Activated CD4-positive, alpha-beta memory T cell treated with anti-CD3 and anti-CD28 coated beads for 36 hours (primary cell): Measurements from ENCODE around the gene PNKD. TPM values are rescaled to one million over a fixed set of nuclear protein-coding genes. Genes with fewer than 3 reads are reported as not detected.

ENCODE experiments used
- CTCF ChIA-PET: fragments of 350-600 bp; sonication (Branson Sonifier 250); formaldehyde crosslinking; loops from one replicate; lab custom pipeline; 2021; ENCODE audit warnings: antibody characterized with exemption, inconsistent platforms; lab: Charles Lee
- POLR2A ChIA-PET: fragments of 350-600 bp; sonication (Branson Sonifier 250); formaldehyde crosslinking; loops from one replicate; lab custom pipeline; 2021; ENCODE audit warnings: antibody characterized with exemption; lab: Charles Lee
- DNase-seq: peaks from one replicate; pipeline ENCODE4 v3.0.0-alpha.2; 2020
- H3K27ac Mint-ChIP-seq: one replicate; pipeline ENCODE4 v1.8.0; 2021; ENCODE audit warnings: mixed read lengths
- H3K27me3 Mint-ChIP-seq: one replicate; pipeline ENCODE4 v1.8.0; 2021; ENCODE audit warnings: mixed read lengths
- H3K36me3 Mint-ChIP-seq: one replicate; pipeline ENCODE4 v1.8.0; 2021; ENCODE audit warnings: mixed read lengths
- H3K4me1 Mint-ChIP-seq: one replicate; pipeline ENCODE4 v1.8.0; 2021; ENCODE audit warnings: low read depth, mixed read lengths
- H3K4me3 Mint-ChIP-seq: one replicate; pipeline ENCODE4 v1.8.0; 2021; ENCODE audit warnings: mild to moderate bottlenecking, mixed read lengths
- H3K9me3 Mint-ChIP-seq: one replicate; pipeline ENCODE4 v1.8.0; 2021; ENCODE audit warnings: mixed read lengths
- intact Hi-C: fragments of 100-400 bp; cut with micrococcal nuclease; formaldehyde crosslinking; loops from one replicate; pipeline ENCODE4 v1.15.1; 2023
- total RNA-seq, 2 experiments: library from RNA; stranded (reverse); gene quantifications; one replicate each; pipeline ENCODE4 v1.2.3, GENCODE V29; 2021

PNKD gene
- total RNA-seq, 2 experiments from 2014 or later: 18.4 to 19.4 TPM

DNA sequence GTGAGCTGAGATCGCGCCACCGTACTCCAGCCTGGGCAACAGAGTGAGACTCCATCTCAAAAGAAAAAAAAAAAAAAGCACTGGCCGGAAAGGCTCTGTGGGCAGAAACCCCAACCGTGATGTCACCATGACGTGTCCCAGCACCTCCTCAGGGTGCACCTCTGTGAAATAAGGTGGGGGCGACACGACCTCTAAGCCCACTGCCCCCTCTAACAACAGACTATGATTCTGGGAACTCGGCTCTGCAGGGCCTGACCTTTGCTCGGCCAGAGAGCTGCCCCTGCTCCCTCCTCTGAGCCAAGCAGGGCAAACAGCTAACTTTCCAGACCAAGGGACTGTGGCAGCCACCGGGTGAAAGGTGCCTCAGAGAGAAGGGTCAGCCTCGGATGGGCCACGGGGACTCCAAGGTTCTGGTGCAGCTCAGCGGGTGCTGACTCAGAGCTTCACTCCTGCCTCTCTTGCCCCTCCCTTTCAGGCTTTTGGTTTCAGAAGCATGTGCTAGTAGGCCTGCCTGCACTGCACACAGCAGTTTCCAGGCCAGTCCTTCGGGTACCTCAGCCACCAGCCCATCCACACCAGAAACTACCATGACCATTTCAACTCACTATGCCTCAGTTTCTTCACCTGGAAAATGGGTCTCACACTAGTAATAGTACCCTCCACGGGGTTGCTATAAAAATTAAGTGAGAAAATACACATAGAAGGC lies 13.9 kb downstream of the PNKD start:
- Mint-ChIP-seq H3K27me3 (no peaks in the 10 kb centered on the region), H3K4me1 (peaks cover 65% of the 10 kb centered on the region), H3K36me3 (peaks cover 16% of the 10 kb centered on the region), H3K4me3 (peak overlapping the region; percentile 59), H3K27ac (peak overlapping the region; percentile 98), H3K9me3 (no peaks in the 10 kb centered on the region)
- intact Hi-C loops: loop anchor here (10.0 kb wide), 2 partner anchors 611 to 891 kb away; partner anchors contain the start of genes CNPPD1, RETREG2 and SLC23A3
- POLR2A ChIA-PET: interaction anchor here (10.9 kb wide), 1 partner anchor 11 kb away, joined by 115 read pairs; the partner anchor contains the start of genes AAMP and PNKD
- CTCF ChIA-PET: interaction anchor here (0.7 to 7.5 kb wide), 5 partner anchors 8 to 216 kb away, joined by 3 to 197 read pairs (median 4); partner anchors contain the start of genes AAMP, PNKD and TMBIM1
- DNase-seq: peak; percentile 85

DNA sequence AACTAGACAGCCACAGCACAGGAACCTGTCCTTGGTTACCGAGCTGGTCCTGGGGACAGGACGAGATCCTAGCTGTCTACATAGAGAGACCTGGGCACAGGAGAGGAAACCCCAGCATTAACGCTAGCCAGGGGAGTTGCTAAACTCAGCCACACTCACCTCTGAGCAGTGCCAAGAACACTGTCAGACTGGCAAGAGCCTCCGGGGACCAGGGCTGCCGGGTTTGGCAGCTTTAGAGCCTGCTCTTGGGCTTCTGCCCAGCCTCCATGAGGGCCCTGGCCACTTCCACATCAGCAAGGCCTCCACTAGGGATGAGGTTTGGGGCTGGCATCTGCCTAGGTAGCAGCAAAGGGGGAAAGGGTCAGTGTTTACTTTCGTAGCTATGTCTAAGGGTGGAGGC lies 15.3 kb downstream of the PNKD start:
- POLR2A ChIA-PET: interaction anchor here (1.4 to 10.9 kb wide), 3 partner anchors 12 to 69 kb away, joined by 4 to 115 read pairs (median 5); partner anchors contain the start of genes AAMP, ARPC2 and PNKD
- H3K27me3 Mint-ChIP-seq: no peaks in the 10 kb centered on the region

DNA sequence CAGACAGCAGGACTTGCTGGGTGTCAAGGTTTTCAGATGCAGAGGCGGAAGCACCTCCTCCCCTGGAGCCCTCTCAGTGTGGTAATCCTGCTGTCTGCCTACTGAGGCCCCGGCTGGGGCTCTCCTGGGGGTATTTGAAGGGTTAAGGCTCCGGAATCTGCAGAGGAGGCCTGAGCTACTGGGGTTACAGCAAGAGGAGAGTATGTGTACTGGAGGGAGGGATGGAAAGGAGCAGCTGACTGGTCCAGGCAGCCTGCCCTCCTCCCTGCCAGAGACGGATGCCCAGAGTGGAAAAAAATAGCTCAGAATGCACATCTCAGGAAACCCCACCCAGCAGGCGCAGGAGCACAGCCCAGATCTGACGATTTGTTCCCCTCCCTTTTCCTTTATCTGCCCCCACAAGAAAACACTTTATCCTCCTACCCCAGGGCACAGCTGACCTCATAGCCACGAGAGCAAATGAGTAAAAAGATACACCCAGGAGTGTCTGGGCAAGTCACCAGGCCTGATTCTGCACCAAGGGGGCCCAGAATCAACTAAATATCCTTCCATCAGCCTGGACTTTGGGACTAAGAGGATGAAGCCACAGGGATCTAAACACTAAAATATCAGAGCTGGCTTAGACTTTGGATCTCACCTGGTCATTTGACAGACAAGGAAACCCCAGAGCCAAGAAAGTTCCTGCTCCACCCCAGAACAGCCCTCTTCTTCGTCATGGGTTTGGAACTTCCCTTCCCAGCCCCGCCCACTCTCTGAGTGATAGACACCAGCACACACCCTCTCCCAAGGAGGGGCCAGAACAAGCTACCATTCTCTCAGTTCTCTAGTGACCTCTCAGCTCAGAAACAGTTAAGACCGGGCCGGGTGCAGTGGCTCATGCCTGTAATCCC lies 16.5 kb downstream of the PNKD start:
- ChIA-PET POLR2A (interaction anchor here (1.0 to 10.9 kb wide), 6 partner anchors 13 to 118 kb away, joined by 4 to 115 read pairs (median 5); partner anchors contain the start of genes AAMP, ARPC2 and PNKD), CTCF (interaction anchor here (0.7 to 7.5 kb wide), 14 partner anchors 12 to 590 kb away, joined by 3 to 197 read pairs (median 3); partner anchors contain the start of genes AAMP, CATIP, PNKD and TTLL4)
- Mint-ChIP-seq H3K27me3 (no peaks in the 10 kb centered on the region), H3K9me3 (no peaks in the 10 kb centered on the region), H3K4me3 (peak overlapping the region; percentile 82), H3K27ac (peak overlapping the region; percentile 98), H3K4me1 (peaks cover 81% of the 10 kb centered on the region), H3K36me3 (peaks cover 2% of the 10 kb centered on the region)
- DNase-seq: peak; percentile 92
- intact Hi-C loops: loop anchor here (1.0 to 10.0 kb wide), 7 partner anchors 15 to 888 kb away; partner anchors contain the start of genes CNOT9, CNPPD1, RETREG2 and SLC23A3

More for the DNA sequence above, 15.3 kb downstream of the PNKD start:
- peaks cover 77% of the 10 kb centered on the region for H3K4me1 Mint-ChIP-seq
- peaks cover 6% of the 10 kb centered on the region for H3K36me3 Mint-ChIP-seq
- CTCF ChIA-PET: interaction anchor here (0.6 to 7.5 kb wide), 4 partner anchors 13 to 96 kb away, joined by 3 to 197 read pairs (median 4); partner anchors contain the start of genes AAMP and PNKD
- no peak for DNase-seq
- peak overlapping the region; percentile 98 for H3K27ac Mint-ChIP-seq
- H3K4me3 Mint-ChIP-seq: peak overlapping the region; percentile 82
- intact Hi-C loops: loop anchor here (1.0 to 10.0 kb wide), 5 partner anchors 13 to 889 kb away; partner anchors contain the start of genes CNOT9, CNPPD1, RETREG2 and SLC23A3
- H3K9me3 Mint-ChIP-seq: no peaks in the 10 kb centered on the region

DNA sequence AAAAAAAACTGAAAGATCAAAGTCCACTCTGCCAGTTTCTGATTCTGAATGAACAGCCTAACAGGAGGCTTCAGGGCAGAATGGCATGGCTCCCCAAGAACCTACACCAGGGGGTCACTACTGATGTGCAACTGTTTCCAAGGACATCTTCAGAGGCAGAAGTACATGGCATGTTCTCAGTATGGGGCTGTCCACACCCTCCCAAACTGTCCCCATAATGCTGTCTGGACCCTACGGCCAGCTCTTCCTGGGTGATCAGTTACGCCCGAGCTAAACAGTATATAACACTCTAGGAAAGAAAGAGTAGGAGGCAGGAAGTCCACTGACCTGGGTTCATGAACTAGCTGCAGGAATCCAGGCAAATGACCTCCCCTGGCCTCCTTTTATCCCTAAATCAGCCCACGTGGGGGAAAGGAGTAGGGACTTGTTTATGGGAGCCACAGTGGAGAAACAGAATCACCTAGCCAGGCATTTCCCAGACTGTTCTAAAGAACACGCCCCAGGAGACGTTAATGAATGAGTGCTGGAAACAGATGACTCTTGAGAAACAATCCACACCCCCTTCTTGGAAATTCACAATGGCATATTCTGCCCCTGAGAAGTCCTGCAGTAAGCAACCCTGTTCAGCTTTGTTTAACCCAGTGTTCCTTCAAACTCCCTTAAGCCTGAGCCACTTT lies 19.5 kb downstream of the PNKD start:
- CTCF ChIA-PET: interaction anchor here (2.1 to 12.2 kb wide), 5 partner anchors 12 to 67 kb away, joined by 5 to 119 read pairs (median 13); partner anchors contain the start of genes AAMP, CATIP and PNKD
- intact Hi-C loops: loop anchor here (5.0 to 10.0 kb wide), 4 partner anchors 293 to 885 kb away; partner anchors contain the start of genes CNPPD1, RETREG2 and SLC23A3
- DNase-seq: peak; percentile 18
- H3K27ac Mint-ChIP-seq: peak overlapping the region; percentile 89
- no peaks in the 10 kb centered on the region for H3K9me3 Mint-ChIP-seq
- H3K36me3 Mint-ChIP-seq: no peaks in the 10 kb centered on the region
- peak overlapping the region; percentile 80 for H3K4me3 Mint-ChIP-seq
- H3K4me1 Mint-ChIP-seq: peaks cover 70% of the 10 kb centered on the region
- POLR2A ChIA-PET: interaction anchor here (10.9 kb wide), 1 partner anchor 16 kb away, joined by 115 read pairs; the partner anchor contains the start of genes AAMP and PNKD
- no peaks in the 10 kb centered on the region for H3K27me3 Mint-ChIP-seq

DNA sequence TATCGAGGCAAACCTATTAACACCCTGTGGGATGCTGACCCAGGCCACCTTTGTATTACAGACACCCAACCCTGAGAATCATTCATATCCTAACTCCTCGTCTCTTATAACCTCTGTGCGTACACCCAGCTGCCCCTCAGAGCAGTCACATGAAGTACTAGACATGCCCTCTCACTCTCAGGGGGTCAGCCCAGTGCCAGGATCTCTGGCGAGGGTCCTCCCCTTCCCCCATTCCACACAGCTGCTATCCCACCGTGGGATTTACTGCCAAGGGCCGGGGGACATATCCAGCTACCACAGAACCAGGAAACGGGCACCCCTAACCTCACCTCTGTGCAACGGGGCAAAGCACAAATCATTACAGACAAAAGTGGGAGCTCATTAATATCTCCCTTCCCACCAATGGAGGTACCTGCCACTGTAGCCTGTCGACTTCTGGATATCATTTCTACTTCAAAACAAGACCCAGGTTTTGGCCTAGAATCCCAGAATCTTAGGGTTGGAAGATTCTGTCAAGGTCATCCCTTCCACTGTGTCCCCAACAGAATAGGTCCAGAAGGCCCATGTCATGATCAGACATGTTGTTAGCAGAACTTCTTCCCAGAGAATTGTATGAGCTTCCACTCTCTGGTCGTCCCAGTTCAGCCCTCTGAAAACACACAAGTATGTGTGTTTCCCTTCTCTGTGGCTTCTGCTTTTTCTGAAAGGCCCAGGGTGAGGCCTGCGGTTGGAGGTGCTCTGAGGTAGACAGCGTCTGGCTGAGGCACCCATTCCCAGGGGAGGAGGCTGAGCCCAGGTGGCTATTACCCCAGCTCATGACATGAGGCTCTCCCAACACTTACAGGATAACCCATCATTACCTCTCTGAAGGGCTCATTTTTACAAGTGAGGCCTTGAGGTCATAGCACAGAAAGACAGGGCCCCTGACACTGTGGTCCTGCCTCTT lies 20.3 kb downstream of the PNKD start:
- Mint-ChIP-seq H3K27me3 (no peaks in the 10 kb centered on the region), H3K9me3 (no peaks in the 10 kb centered on the region), H3K4me3 (peak overlapping the region; percentile 80), H3K36me3 (no peaks in the 10 kb centered on the region), H3K27ac (peak overlapping the region; percentile 89), H3K4me1 (peaks cover 69% of the 10 kb centered on the region)
- ChIA-PET CTCF (interaction anchor here (0.7 to 12.2 kb wide), 10 partner anchors 8 to 106 kb away, joined by 3 to 119 read pairs (median 6); partner anchors contain the start of genes AAMP, CATIP and PNKD), POLR2A (interaction anchor here (0.7 to 10.9 kb wide), 3 partner anchors 17 to 111 kb away, joined by 3 to 115 read pairs (median 3); partner anchors contain the start of genes AAMP and PNKD)
- DNase-seq: peak; percentile 65
- intact Hi-C loops: loop anchor here (5.0 kb wide), 2 partner anchors 292 to 357 kb away; no protein-coding TSS in a partner anchor

DNA sequence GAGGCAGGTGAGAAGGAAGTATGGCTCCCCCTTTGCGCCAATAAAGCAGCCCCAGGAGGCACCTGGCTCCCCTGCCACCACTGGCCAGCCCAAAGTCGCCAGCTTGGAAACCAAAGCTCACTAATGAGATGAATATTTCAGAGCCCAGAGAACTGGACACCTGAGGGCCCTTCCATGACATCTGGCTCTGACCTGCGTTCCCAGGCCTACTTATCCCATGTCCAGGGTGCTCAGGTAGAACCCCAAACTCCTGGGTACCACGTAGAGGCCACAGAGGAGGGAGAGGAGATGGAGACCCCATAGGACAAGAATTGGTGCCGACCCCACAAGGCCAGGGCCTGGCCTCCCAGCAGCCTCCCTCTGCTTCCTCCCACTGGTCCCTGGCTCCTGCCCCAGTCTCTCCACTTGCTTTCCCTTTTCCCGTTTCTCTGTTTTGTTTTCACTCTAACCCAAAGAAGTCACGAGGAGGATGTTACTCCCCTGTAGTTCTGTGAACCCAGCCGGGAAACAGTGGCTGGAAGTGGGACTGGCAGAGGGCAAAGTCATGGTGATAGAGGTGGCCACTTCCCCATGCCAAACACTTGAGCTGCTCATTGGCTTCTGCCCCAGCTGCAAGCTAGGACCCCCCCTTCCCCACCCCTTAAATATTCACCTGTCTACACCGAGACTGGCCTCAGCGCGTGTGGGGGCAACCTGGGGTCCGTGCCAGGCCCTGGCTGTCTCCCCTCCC lies 21.2 kb downstream of the PNKD start:
- DNase-seq: peak; percentile 32
- ChIA-PET POLR2A (interaction anchor here (1.3 to 10.9 kb wide), 2 partner anchors 18 to 110 kb away, joined by 3 to 115 read pairs; partner anchors contain the start of genes AAMP and PNKD), CTCF (interaction anchor here (0.7 to 12.2 kb wide), 12 partner anchors 7 to 110 kb away, joined by 3 to 119 read pairs (median 5); partner anchors contain the start of genes AAMP, CATIP and PNKD)
- H3K9me3 Mint-ChIP-seq: no peaks in the 10 kb centered on the region
- intact Hi-C loops: loop anchor here (1.0 to 5.0 kb wide), 4 partner anchors 25 to 356 kb away; no protein-coding TSS in a partner anchor
- H3K27me3 Mint-ChIP-seq: no peaks in the 10 kb centered on the region
- peaks cover 60% of the 10 kb centered on the region for H3K4me1 Mint-ChIP-seq
- H3K27ac Mint-ChIP-seq: peak overlapping the region; percentile 89
- no peaks in the 10 kb centered on the region for H3K36me3 Mint-ChIP-seq
- peak overlapping the region; percentile 80 for H3K4me3 Mint-ChIP-seq

DNA sequence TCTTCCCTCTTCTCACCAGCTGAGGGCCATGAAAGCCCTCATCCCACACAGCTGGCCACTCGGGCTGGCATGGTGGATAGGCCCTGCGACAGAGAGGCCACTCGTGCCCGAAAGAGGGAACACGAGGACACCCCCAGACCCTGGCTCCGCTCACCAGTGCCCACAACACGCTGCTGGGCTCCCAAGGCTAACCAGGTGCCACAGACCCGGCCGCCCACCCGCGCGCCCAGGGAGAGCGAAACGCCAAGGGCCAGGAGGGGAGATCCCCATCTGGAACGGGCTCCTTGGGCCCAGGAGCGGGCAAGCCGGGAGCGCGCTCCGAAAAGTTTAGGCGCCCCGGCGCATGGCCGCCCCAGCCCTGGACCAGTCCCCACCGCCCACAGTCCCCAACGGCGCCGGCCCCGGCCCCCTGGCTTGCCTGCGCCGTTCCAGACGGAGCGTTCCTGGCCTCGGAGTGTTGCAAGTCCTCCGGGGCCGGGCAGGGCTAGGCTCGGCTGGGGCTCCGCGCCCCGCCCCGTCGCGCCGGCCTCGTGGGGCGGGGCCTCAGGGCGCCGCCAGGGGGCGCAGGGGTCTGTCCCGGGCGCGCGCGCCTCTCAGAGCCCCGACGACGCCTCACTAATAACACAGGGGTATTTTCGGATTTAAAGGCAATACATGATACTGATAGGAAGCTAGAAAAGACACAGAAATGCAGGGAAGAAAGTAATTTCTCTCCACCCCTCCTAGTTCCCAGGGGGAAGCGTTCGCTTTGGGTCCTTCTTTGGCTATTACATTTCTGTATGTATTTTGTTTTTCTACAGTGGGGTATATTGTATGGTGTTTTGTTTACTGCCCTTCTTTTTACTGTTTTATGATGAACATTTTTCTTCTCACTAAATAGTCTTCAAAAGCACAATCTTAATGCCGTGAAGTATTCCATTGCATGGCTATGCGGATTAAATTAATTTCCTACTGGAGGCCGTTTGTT lies 22.0 kb downstream of the PNKD start, which contains the start of gene TMBIM1:
Gene TMBIM1 (minus strand): TSS at position 456 of the 967 bp plus-strand sequence. CDS start 10,362 bp downstream, outside the sequence.
- ChIA-PET CTCF (interaction anchor here (0.6 to 12.2 kb wide), 20 partner anchors 8 to 174 kb away, joined by 3 to 119 read pairs (median 4); partner anchors contain the start of genes AAMP, CATIP, CTDSP1 and PNKD), POLR2A (interaction anchor here (1.3 to 10.9 kb wide), 2 partner anchors 19 to 109 kb away, joined by 3 to 115 read pairs; partner anchors contain the start of genes AAMP and PNKD)
- H3K36me3 Mint-ChIP-seq: no peaks in the 10 kb centered on the region
- no peaks in the 10 kb centered on the region for H3K9me3 Mint-ChIP-seq
- DNase-seq: peak; percentile 83
- peaks cover 51% of the 10 kb centered on the region for H3K4me1 Mint-ChIP-seq
- no peaks in the 10 kb centered on the region for H3K27me3 Mint-ChIP-seq
- peak within 1 kb of the TSS; percentile 89 for H3K27ac Mint-ChIP-seq
- intact Hi-C loops: loop anchor here (1.0 to 5.0 kb wide), 4 partner anchors 24 to 355 kb away; no protein-coding TSS in a partner anchor
- H3K4me3 Mint-ChIP-seq: peak within 1 kb of the TSS; percentile 80
